A549 (cell line): ENCODE measurements around the gene NAA20. TPM values are rescaled to one million over a fixed set of nuclear protein-coding genes. Genes with fewer than 3 reads are reported as not detected.

ENCODE experiments used
- EHMT2 ChIP-seq: fragments of 200-600 bp; sonication (generic); IDR thresholded peaks from 2 replicates; pipeline ENCODE4 v1.6.1; 2016; ENCODE audit warnings: antibody characterized with exemption, low read depth, mild to moderate bottlenecking, moderate library complexity
- HDAC2 ChIP-seq: fragments of 200-600 bp; sonication (generic); IDR thresholded peaks from 2 replicates; pipeline ENCODE4 v1.6.1; 2016
- polyA plus RNA-seq, 4 experiments: library from polyadenylated mRNA; depleted of rRNA in 3 of 4; stranded (reverse); fragments of >200 nt; fragmentation: RNase III in 1 of 4; extraction: RNeasy Plus Mini Kit Qiagen cat#74134 plus additional on column Dnase treatment in 1 of 4; gene quantifications; 2 replicates in 3 of 4; 3 replicates in 1 of 4; pipeline ENCODE4 v1.2.3, GENCODE V29; 2011 to 2017

The NAA20 gene
- polyA plus RNA-seq, 2 of the 4 experiments (the other 2 are of a cell fraction) = 175 to 219 TPM

DNA sequence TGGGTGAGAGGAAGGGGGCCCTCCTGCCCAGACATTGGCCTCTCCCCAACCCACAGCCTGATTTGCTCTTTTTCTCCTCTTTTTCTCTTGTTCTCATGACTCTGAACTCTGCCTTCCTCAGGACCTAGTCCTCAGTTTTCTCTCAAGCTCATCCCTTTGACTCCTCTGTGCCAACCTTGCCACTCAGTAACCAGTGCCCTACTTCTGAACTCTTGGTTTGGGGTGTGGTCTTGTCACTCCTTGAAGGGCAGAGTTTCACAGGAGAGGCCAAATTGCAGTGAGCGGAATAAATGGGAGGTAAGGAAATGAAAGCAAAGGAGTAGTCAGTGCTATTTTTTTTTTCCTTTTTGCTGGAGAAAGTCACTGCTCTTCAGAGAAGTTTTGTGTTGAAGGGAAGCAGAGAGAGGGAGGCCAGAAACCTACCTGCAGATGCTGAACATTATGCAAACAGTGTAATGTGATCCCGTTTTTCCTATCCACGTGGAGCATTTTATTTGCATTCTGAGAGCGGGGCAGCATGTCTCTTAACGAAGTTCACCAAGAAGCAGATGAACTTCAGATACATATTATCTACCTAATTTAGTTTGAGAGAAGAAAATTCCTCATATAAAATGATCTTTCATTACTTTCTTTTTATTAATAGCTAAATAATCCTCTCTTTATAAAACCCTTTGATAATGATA is 62.1 kb downstream of the NAA20 start (continued):
- TF ChIP-seq EHMT2 (no peak), HDAC2 (no peak)

Other genes with a start within 250 kb of the NAA20 start
- 23.6 and 32.1 TPM in 2 replicates for gene CRNKL1, start 35.1 kb downstream of the NAA20 start, polyA plus RNA-seq (2011; rRNA removed)
- 19.1 to 20.5 TPM (median 19.4 TPM) in 3 replicates for gene CRNKL1, start 35.1 kb downstream of the NAA20 start, polyA plus RNA-seq (2017; fragmentation: RNase III; extraction: RNeasy Plus Mini Kit Qiagen cat#74134 plus additional on column Dnase treatment)
- 0.70 and 0.86 TPM in 2 replicates for gene CFAP61, start 35.2 kb downstream of the NAA20 start, polyA plus RNA-seq (2011; rRNA removed)
- gene CFAP61, start 35.2 kb downstream of the NAA20 start, polyA plus RNA-seq (2017; fragmentation: RNase III; extraction: RNeasy Plus Mini Kit Qiagen cat#74134 plus additional on column Dnase treatment) = 0.39 to 0.49 TPM (median 0.46 TPM) in 3 replicates